Activated T-helper 17 cell treated with anti-CD3 and anti-CD28 coated beads, Interleukin-2, amount 50 U/mL, for 72 hours (primary cell): ENCODE results near the gene SART1. TPM values are rescaled to one million over a fixed set of nuclear protein-coding genes. Genes with fewer than 3 reads are reported as not detected.
"Not testable (repeated sequence)": the region's sequence is repeated elsewhere in the genome, so short reads cannot be mapped to it uniquely, and the experiment has no call there.

Experiments
- ATAC-seq: fragments of 150-1000 bp; cut with Tn5 transposase; replicated peaks from 2 replicates; pipeline ENCODE4 v1.10.0; 2021; ENCODE audit warnings: mild to moderate bottlenecking, moderate library complexity
- H3K27ac Mint-ChIP-seq: one replicate; pipeline ENCODE4 v1.8.0; 2022; ENCODE audit warnings: mixed read lengths
- H3K27me3 Mint-ChIP-seq: one replicate; pipeline ENCODE4 v1.8.0; 2022; ENCODE audit warnings: mixed read lengths
- H3K36me3 Mint-ChIP-seq: one replicate; pipeline ENCODE4 v1.8.0; 2022; ENCODE audit warnings: low read depth, mild to moderate bottlenecking, mixed read lengths
- H3K4me1 Mint-ChIP-seq: one replicate; pipeline ENCODE4 v1.8.0; 2022; ENCODE audit warnings: mixed read lengths
- H3K4me3 Mint-ChIP-seq: one replicate; pipeline ENCODE4 v1.8.0; 2022; ENCODE audit warnings: mild to moderate bottlenecking, mixed read lengths
- H3K9me3 Mint-ChIP-seq: one replicate; pipeline ENCODE4 v1.8.0; 2022; ENCODE audit warnings: mixed read lengths
- total RNA-seq, 2 donors: library from RNA; stranded (reverse); gene quantifications; one replicate each; pipeline ENCODE4 v1.2.3, GENCODE V29; 2022

SART1 gene
- total RNA-seq, 2 donors from 2014 or later = 44.7 to 51.3 TPM

DNA sequence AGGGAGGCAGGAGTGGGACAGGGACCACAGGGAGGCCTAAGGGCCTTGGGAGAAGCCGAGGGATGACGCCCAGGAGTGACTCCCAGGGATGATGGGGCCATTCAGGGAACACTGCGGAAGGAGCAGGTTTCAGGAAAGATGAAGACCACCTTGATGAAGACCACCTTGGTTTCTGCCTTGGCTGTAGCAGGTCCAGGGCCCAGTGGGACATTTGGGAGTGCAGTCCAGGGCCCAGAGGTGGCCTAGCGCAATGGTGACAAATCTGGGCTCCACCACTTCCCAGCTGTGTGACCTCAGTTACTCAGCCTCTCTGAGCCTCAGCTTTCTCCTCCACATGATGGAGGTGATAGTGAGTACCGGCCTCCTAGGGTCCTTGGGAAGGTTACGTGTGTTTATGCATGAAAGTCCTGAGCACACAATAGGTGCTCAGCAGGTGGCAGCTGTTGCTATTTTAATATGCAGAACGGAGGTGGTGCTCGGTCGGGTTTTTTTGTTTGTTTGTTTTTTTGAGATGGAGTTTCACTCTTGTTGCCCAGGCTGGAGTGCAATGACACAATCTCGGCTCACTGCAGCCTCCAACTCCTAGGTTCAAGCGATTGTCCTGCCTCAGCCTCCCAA lies 15.5 kb upstream of the SART1 start:
- Mint-ChIP-seq H3K36me3 (no peaks in the 10 kb centered on the region), H3K9me3 (no peaks in the 10 kb centered on the region), H3K27me3 (no peaks in the 10 kb centered on the region), H3K4me1 (peaks cover 7% of the 10 kb centered on the region), H3K27ac (no peak overlapping the region), H3K4me3 (no peak overlapping the region)
- no peak for ATAC-seq

DNA sequence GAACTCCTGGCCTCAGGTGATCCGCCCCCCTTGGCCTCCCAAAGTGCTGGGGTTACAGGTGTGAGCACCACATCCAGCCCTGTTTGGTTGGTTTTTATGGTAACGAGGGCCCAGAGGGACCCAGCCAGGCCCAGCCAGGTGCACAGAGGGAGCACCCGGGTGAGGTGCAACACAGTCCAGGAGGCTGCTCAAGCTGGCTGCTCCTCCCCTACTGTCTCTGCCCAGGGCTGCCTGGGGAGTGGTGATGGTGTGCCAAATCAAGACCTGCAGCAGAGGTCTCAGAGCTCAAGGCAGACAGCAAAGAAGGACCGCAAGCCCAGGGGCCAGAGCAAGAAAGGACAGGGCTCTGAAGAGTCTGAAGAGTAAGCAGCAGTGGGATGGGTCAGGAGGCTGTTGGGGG lies 14.9 kb upstream of the SART1 start:
- no peak overlapping the region for H3K4me3 Mint-ChIP-seq
- H3K9me3 Mint-ChIP-seq = no peaks in the 10 kb centered on the region
- no peaks in the 10 kb centered on the region for H3K27me3 Mint-ChIP-seq
- no peak overlapping the region for H3K27ac Mint-ChIP-seq
- H3K36me3 Mint-ChIP-seq = no peaks in the 10 kb centered on the region
- peaks cover under 1% of the 10 kb centered on the region for H3K4me1 Mint-ChIP-seq
- no peak for ATAC-seq

DNA sequence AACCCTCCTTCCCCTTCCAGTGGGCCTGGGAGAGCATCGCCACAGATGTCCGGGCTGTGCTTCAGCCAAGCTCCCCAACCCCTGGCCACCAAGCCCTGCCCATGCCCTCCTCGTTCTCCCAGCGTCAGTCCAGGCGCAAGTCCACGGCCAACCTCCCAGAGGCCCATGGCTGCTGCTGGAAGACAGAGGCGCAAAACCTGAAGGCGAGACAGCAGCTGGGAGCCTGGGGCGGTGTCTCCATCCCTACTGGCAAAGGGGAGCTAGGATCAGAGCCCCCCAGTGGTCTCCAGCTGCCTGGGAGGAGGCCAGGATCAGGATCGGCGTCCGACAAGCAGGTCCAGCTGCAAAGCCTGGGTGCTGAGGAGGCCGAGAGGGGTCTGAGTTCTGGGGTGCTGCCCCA lies 14.4 kb upstream of the SART1 start:
- Mint-ChIP-seq H3K9me3 (no peaks in the 10 kb centered on the region), H3K27ac (no peak overlapping the region), H3K27me3 (no peaks in the 10 kb centered on the region), H3K36me3 (no peaks in the 10 kb centered on the region), H3K4me1 (no peaks in the 10 kb centered on the region), H3K4me3 (no peak overlapping the region)
- ATAC-seq = no peak

DNA sequence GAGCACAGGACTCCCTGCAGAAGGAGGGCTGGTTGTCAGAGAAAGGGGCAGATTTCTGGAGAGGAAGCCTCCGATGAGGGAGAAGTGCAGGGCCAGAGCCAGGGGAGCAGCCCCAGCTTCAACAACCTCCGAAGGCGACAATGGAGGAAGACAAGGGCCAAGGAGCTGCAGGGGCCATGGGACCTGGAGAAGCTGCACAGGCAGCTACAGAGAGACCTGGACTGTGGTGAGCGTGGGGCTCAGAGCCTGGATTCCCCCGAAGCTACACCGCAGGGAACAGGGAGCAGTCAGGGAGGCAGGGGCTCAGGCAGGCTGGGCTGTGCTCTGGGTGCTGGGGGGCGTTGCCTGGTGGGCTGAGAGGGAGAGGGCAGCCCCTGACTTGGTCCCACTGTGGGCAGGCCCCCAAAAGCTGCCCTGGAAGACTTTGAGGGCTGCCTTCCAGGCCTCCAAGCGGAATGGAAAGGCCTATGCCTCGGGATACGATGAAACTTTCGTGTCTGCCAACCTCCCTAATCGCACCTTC lies 13.9 kb upstream of the SART1 start:
- no peak overlapping the region for H3K27ac Mint-ChIP-seq
- H3K4me1 Mint-ChIP-seq = no peaks in the 10 kb centered on the region
- H3K9me3 Mint-ChIP-seq = no peaks in the 10 kb centered on the region
- no peak for ATAC-seq
- H3K36me3 Mint-ChIP-seq = no peaks in the 10 kb centered on the region
- no peak overlapping the region for H3K4me3 Mint-ChIP-seq
- H3K27me3 Mint-ChIP-seq = no peaks in the 10 kb centered on the region

DNA sequence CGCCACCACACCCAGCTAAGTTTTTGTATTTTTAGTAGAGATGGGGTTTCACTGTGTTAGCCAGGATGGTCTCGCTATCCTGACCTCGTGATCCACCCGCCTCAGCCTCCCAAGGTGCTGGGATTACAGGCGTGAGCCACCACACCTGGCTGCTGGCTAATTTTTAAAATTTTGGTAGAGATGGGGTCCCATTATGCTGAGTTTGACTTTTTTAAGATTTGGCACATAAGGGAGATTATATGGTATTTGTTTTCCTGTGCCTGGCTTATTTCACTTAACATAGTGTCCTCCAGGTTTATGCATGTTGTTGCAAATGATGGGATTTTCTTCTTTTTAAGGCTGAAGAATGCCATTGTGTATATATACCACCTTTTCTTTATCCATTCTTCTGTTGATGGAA lies 10.8 kb upstream of the SART1 start:
- H3K9me3 Mint-ChIP-seq, H3K4me3 Mint-ChIP-seq, ATAC-seq, H3K27ac Mint-ChIP-seq, H3K27me3 Mint-ChIP-seq, H3K36me3 Mint-ChIP-seq, H3K4me1 Mint-ChIP-seq: not testable (repeated sequence)

DNA sequence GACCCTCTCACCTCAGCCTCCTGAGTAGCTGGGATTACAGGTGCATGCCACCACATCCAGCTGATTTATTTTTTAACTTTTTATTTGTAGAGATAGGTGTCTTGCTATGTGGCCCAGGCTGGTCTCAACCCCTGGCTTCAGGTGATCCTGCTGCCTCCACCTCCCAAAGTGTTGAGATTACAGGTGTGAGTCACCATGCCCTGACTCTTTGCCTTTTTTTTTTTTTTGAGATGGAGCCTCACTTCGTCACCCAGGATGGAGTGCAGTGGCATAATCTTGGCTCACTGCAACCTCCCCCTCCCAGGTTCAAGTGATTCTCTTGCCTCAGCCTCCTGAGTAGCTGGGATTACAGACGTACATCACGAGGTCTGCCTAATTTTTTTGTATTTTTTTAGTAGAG lies 9.9 kb upstream of the SART1 start:
- H3K27ac Mint-ChIP-seq, H3K36me3 Mint-ChIP-seq, H3K27me3 Mint-ChIP-seq, H3K4me1 Mint-ChIP-seq, H3K9me3 Mint-ChIP-seq, H3K4me3 Mint-ChIP-seq, ATAC-seq: not testable (repeated sequence)

DNA sequence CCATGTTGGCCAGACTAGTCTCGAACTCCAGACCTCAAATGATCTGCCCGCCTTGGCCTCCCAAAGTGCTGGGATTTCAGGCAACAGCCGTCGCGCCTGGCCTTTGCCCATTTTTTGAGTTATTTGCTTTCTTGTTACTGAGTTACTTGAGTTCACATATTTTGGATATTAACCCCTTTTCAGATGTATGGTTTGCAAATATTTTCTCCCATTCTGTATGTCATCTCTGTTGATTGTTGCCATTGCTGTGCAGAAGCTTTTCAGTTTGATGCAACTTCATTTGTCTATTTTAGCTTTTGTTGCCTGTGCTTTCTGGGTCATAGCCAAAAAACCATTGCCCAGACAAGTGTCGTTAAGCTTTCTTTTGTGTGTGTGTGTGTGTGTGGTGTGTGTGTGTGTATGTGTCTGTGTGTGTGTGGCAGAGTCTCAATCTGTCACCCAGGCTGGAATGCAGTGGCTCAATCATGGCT lies 9.4 kb upstream of the SART1 start:
- H3K27me3 Mint-ChIP-seq = no peaks in the 10 kb centered on the region
- ATAC-seq = no peak
- no peaks in the 10 kb centered on the region for H3K36me3 Mint-ChIP-seq
- H3K4me1 Mint-ChIP-seq = no peaks in the 10 kb centered on the region
- H3K27ac Mint-ChIP-seq = no peak overlapping the region
- no peaks in the 10 kb centered on the region for H3K9me3 Mint-ChIP-seq
- H3K4me3 Mint-ChIP-seq = no peak overlapping the region

DNA sequence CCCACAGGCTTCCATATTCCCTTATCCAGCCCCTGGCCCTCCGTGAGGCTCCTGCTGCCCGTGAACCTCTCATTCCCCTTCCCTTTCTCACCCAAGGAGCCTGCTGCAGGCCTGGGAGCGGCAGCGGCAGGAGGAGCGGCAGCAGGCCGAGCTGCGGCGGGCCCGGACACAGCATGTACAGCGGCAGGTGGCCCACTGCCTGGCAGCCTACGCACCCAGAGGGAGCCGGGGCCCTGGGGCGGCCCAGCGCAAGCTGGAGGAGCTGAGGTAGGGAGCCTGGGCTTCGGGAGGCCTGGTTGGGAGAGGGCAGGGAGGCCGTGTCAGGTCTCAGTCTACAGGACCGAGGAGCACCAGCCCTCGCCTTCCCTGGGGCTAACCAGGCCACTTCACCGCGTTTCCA lies 8.1 kb upstream of the SART1 start:
- no peaks in the 10 kb centered on the region for H3K36me3 Mint-ChIP-seq

DNA sequence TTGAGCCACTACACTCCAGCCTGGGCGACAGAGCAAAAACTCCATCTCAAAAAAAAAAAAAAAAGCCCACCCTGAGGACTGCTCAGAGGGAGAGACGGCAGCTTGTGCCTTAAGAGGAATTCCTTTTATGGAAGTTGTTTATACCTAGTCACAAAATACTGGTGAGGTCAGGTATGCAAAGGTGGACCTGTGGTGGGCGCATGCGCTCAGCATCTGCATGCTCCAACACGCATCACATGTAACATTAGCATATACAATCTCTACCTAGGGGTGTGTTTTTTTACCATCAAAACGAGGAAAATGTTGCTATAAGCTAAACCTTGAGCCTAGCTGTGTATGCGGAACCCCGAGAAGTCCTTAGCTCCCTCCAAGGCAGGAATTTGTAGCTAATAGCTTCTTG lies 6.8 kb upstream of the SART1 start:
- Mint-ChIP-seq H3K9me3 (no peaks in the 10 kb centered on the region), H3K36me3 (no peaks in the 10 kb centered on the region), H3K4me1 (no peaks in the 10 kb centered on the region), H3K27ac (no peak overlapping the region), H3K27me3 (no peaks in the 10 kb centered on the region), H3K4me3 (no peak overlapping the region)
- ATAC-seq = no peak

More for the DNA sequence above, 8.1 kb upstream of the SART1 start:
- Mint-ChIP-seq H3K4me1 (no peaks in the 10 kb centered on the region), H3K9me3 (no peaks in the 10 kb centered on the region), H3K4me3 (no peak overlapping the region), H3K27ac (no peak overlapping the region), H3K27me3 (no peaks in the 10 kb centered on the region)
- no peak for ATAC-seq

DNA sequence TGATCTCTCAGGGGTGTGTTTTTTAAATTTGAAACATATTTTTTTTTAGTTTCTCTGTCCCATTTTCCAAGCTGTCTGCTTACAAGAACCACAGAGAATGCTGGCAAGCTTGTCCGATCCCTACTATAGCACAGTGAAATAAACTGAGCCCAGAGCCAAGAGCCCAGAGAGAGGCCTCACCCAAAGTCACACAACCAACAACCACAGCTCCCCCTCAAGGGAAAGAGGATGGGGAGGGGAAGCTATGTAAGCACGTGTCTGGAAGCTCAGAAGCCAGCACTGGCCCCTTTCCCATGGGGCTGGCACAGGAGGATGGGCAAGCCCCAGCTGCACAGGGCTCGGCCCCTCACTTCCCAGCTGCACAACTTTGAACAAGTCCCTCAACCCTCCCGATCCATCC lies 3.2 kb upstream of the SART1 start:
- Mint-ChIP-seq H3K9me3 (no peaks in the 10 kb centered on the region), H3K27ac (peak overlapping the region; percentile 90), H3K4me1 (peaks cover 12% of the 10 kb centered on the region), H3K27me3 (no peaks in the 10 kb centered on the region), H3K36me3 (peaks cover 18% of the 10 kb centered on the region), H3K4me3 (peak overlapping the region; percentile 71)
- no peak for ATAC-seq

DNA sequence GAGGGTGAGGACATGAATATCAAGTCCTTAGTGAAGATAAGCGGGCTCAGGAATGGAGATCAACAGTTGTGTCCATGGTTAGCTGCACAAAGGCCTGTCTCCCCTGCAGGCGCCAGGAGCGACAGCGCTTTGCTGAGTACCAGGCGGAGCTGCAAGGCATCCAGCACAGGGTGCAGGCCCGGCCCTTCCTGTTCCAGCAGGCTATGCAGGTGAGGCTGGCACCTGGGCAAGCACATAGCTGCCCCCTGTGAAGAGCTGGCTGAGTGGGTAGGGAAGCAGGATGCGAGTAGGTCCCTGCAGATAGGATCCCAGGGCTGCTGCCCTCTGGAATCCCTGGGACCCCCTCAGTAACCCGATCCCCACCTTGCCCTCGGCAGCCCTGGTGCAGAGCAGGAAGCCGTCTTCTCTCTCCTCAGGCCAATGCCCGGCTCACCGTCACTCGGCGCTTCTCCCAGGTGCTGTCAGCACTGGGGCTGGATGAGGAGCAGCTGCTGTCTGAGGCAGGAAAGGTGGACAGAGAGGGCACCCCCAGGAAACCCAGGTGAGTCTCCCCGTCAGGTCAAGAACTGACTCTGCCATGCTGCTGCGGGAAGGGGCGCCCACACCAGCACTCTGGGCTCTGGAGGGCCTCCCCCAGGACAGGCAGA lies 2.6 kb upstream of the SART1 start:
- peaks cover 24% of the 10 kb centered on the region for H3K36me3 Mint-ChIP-seq
- no peak overlapping the region for H3K4me3 Mint-ChIP-seq
- H3K27me3 Mint-ChIP-seq = no peaks in the 10 kb centered on the region
- ATAC-seq = no peak
- peaks cover 13% of the 10 kb centered on the region for H3K4me1 Mint-ChIP-seq
- no peaks in the 10 kb centered on the region for H3K9me3 Mint-ChIP-seq
- H3K27ac Mint-ChIP-seq = peak overlapping the region; percentile 90

DNA sequence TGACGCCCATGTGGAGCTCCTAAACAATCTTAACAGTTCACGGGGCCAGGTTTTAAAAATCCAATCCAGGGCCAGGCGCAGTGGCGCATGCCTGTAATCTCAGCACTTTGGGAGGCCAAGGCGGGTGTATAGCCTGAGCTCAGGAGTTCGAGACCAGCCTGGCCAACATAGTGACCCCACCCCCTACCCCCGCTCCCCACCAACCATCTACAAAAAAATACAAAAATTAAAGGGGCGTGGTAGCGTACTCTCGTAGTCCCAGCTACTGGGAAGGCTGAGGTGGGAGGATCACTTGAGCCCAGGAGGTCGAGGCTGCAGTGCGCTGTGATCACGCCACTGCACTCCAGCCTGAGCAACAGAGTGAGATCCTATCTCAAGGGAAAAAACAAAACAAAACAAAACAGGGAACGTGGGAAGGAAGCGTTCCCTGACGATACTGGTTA lies 689 bp upstream of the SART1 start:
- peak overlapping the region; percentile 90 for H3K27ac Mint-ChIP-seq
- H3K4me1 Mint-ChIP-seq = peaks cover 15% of the 10 kb centered on the region
- H3K27me3 Mint-ChIP-seq = no peaks in the 10 kb centered on the region
- H3K36me3 Mint-ChIP-seq = peaks cover 43% of the 10 kb centered on the region
- H3K4me3 Mint-ChIP-seq = peak overlapping the region; percentile 94
- ATAC-seq = peak; percentile 1
- no peaks in the 10 kb centered on the region for H3K9me3 Mint-ChIP-seq

DNA sequence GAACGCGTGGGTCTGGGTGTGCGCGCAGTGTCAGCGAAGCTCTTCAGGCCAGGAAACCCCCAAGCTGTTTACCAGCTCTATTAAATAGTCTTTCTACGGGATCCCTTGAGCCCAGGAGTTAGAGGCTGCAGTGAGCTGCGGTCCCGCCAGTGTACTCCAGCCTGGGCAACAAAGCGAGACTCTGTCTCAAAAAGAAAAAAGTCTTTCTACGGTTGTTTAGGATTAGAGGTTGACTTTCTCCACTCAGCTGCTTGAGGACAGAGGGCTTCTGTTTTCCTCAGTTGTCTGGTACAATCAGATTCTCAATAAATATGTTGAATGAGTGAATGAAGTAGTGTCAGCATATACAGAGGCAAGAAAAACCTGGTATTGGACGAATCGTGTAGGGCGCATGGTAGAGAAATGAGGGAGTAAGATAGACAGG lies 619 bp downstream of the SART1 start:
- ATAC-seq = no peak
- H3K27ac Mint-ChIP-seq = peak overlapping the region; percentile 90
- no peaks in the 10 kb centered on the region for H3K9me3 Mint-ChIP-seq
- H3K27me3 Mint-ChIP-seq = no peaks in the 10 kb centered on the region
- H3K4me1 Mint-ChIP-seq = peaks cover 17% of the 10 kb centered on the region
- peaks cover 56% of the 10 kb centered on the region for H3K36me3 Mint-ChIP-seq
- peak overlapping the region; percentile 94 for H3K4me3 Mint-ChIP-seq

DNA sequence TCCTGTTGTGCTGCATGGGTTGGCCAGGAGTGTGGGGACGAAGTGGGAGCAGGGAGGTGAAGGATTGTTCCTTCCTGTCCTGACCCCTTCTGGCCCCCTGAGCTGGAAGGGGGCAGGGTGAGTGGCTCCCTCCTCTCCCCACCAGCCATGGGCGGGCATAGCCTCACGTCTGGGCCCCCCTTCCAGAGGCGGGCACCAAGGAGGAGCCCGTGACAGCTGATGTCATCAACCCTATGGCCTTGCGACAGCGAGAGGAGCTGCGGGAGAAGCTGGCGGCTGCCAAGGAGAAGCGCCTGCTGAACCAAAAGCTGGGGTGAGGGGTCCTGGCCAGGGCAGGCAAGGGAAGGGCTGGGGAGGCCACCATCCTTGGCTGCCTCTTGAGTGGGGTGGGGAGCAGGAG lies 3.4 kb downstream of the SART1 start:
- Mint-ChIP-seq H3K4me1 (peaks cover 26% of the 10 kb centered on the region), H3K9me3 (no peaks in the 10 kb centered on the region), H3K36me3 (peaks cover 84% of the 10 kb centered on the region), H3K27me3 (no peaks in the 10 kb centered on the region), H3K4me3 (no peak overlapping the region), H3K27ac (no peak overlapping the region)
- ATAC-seq = no peak

DNA sequence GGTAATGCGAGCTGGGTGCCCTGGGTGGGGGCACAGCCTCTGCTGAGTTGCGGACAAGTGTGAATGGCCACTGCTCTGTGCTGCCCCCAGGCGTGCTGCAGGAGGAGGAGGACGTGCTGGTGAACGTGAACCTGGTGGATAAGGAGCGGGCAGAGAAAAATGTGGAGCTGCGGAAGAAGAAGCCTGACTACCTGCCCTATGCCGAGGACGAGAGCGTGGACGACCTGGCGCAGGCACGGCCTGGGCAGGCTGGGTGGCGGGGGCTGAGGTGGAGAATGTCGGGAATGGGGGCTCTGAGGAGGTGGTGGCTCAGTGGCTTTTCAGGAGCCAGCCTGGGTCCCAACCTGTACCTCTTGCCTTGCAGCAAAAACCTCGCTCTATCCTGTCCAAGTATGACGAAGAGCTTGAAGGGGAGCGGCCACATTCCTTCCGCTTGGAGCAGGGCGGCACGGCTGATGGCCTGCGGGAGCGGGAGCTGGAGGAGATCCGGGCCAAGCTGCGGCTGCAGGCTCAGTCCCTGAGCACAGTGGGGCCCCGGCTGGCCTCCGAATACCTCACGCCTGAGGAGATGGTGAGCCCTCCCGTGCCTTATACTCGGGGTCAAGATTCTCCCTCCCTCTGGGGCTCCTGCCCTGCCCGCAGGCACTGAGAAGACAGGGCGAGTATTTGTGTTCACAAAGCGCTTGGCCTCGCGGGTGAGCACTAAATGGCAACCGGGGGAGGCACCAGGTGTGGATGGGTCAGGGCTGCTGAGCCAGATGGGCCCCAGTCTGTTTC lies 4.6 kb downstream of the SART1 start:
- no peaks in the 10 kb centered on the region for H3K27me3 Mint-ChIP-seq
- no peak overlapping the region for H3K27ac Mint-ChIP-seq
- peaks cover 92% of the 10 kb centered on the region for H3K36me3 Mint-ChIP-seq
- no peak overlapping the region for H3K4me3 Mint-ChIP-seq
- peaks cover 26% of the 10 kb centered on the region for H3K4me1 Mint-ChIP-seq
- no peak for ATAC-seq
- no peaks in the 10 kb centered on the region for H3K9me3 Mint-ChIP-seq
